Epithelial cell of prostate (primary cell): ENCODE results near the gene IFITM1.
"Not testable (repeated sequence)": the region's sequence is repeated elsewhere in the genome, so short reads cannot be mapped to it uniquely, and the experiment has no call there.

Source experiments
- DNase-seq: peaks from one replicate; pipeline ENCODE4 v3.0.0-alpha.2; 2011; ENCODE audit warnings: low read depth, low spot score
- H3K27ac ChIP-seq: fragments of 450-650 bp; 2 replicates; pipeline ENCODE4 v1.5.1; 2017; ENCODE audit warnings: mild to moderate bottlenecking

Gene IFITM1

GRCh38 chr11:282171-282570 lies 31.7 kb upstream of the IFITM1 start:
- no peak overlapping the region for H3K27ac ChIP-seq
- no peak for DNase-seq

- no peak for DNase-seq
- no peak overlapping the region for H3K27ac ChIP-seq
These were observed 31.0 kb upstream of the IFITM1 start for GRCh38 chr11:282630-283360.

GRCh38 chr11:283405-284104 lies 30.3 kb upstream of the IFITM1 start:
- no peak for DNase-seq
- H3K27ac ChIP-seq: no peak overlapping the region

- DNase-seq: no peak
- H3K27ac ChIP-seq: no peak overlapping the region
These were observed 29.5 kb upstream of the IFITM1 start for GRCh38 chr11:284105-285020.

- DNase-seq: no peak
These were observed 28.6 kb upstream of the IFITM1 start for GRCh38 chr11:285021-285893.

GRCh38 chr11:285894-286220 lies 28.0 kb upstream of the IFITM1 start:
- no peak for DNase-seq
- H3K27ac ChIP-seq: no peak overlapping the region

More at GRCh38 chr11:285021-285893, 28.6 kb upstream of the IFITM1 start:
- no peak overlapping the region for H3K27ac ChIP-seq

GRCh38 chr11:286977-287820 lies 26.6 kb upstream of the IFITM1 start:
- H3K27ac ChIP-seq, DNase-seq: not testable (repeated sequence)

- DNase-seq: no peak
- H3K27ac ChIP-seq: no peak overlapping the region
These were observed 25.9 kb upstream of the IFITM1 start for GRCh38 chr11:287821-288477.

GRCh38 chr11:288478-289397 lies 25.1 kb upstream of the IFITM1 start, which contains the start of gene PGGHG:
TSS of gene PGGHG (plus strand) at chr11:289126. CDS start at chr11:289817, 691 bp downstream.
- no peak for DNase-seq
- no peak within 1 kb of the TSS for H3K27ac ChIP-seq

- H3K27ac ChIP-seq: no peak overlapping the region
- no peak for DNase-seq
These were observed 24.5 kb upstream of the IFITM1 start for GRCh38 chr11:289398-289711.

- no peak for DNase-seq
- no peak overlapping the region for H3K27ac ChIP-seq
These were observed 23.9 kb upstream of the IFITM1 start for GRCh38 chr11:289712-290620.

- H3K27ac ChIP-seq: no peak overlapping the region
- no peak for DNase-seq
These were observed 23.1 kb upstream of the IFITM1 start for GRCh38 chr11:290621-291231.

- no peak overlapping the region for H3K27ac ChIP-seq
- no peak for DNase-seq
These were observed 22.3 kb upstream of the IFITM1 start for GRCh38 chr11:291281-292210.

GRCh38 chr11:292211-293121 lies 21.4 kb upstream of the IFITM1 start:
- no peak for DNase-seq
- H3K27ac ChIP-seq: no peak overlapping the region
